Kidney (tissue), 14 donors: ENCODE data around the gene FAM193B. TPM values are rescaled to one million over a fixed set of nuclear protein-coding genes. Genes with fewer than 3 reads are reported as not detected.

Experiments
- DNase-seq, 5 donors: peaks; one replicate each; pipeline ENCODE4 v3.0.0-alpha.2; 2013 to 2020
- FAIRE-seq: peaks from 2 replicates; lab custom pipeline; 2012; peaks lifted over from hg19 to GRCh38; lab: Jason Lieb, UNC
- H3K27ac ChIP-seq, 2 donors: one replicate each; pipeline ENCODE4 v1.7.0; 2013; ENCODE audit warnings: low read depth in 2 of 2, low read length in 2 of 2, inconsistent platforms in 1 of 2
- H3K27me3 ChIP-seq: one replicate; pipeline ENCODE4 v1.7.1; 2013; ENCODE audit warnings: low read length, inconsistent platforms; ENCODE audit not compliant: control insufficient read depth, insufficient read depth
- H3K36me3 ChIP-seq, 3 donors: one replicate each; pipeline versions ENCODE4 v1.7.0 to v1.7.1; 2013; ENCODE audit warnings: low read length in 3 of 3, control low read depth in 1 of 3, inconsistent platforms in 1 of 3; ENCODE audit not compliant: insufficient read depth in 3 of 3, control insufficient read depth in 2 of 3
- H3K4me1 ChIP-seq, 3 donors: one replicate each; pipeline versions ENCODE4 v1.7.0 to v1.7.1; 2013; ENCODE audit warnings: low read length in 3 of 3, inconsistent platforms in 1 of 3, low read depth in 1 of 3; ENCODE audit not compliant: control insufficient read depth in 2 of 3, insufficient read depth in 2 of 3
- H3K4me3 ChIP-seq, 3 donors: one replicate each; pipeline versions ENCODE4 v1.7.0 to v1.8.1; 2013; ENCODE audit warnings: low read length in 3 of 3, control low read depth in 1 of 3, inconsistent platforms in 1 of 3
- H3K9ac ChIP-seq, 3 donors: one replicate each; pipeline versions ENCODE4 v1.7.0 to v1.7.1; 2013; ENCODE audit warnings: low read length in 3 of 3, control low read depth in 1 of 3, inconsistent platforms in 1 of 3
- H3K9me3 ChIP-seq, 3 donors: one replicate each; pipeline versions ENCODE4 v1.7.0 to v1.7.1; 2013; ENCODE audit warnings: low read length in 3 of 3, control low read depth in 1 of 3, inconsistent platforms in 1 of 3; ENCODE audit not compliant: control insufficient read depth in 2 of 3, insufficient read depth in 1 of 3
- intact Hi-C: fragments of 100-400 bp; cut with DNase I; formaldehyde crosslinking; loops from one replicate; pipeline ENCODE4 v1.11.1; 2022
- polyA plus RNA-seq: library from polyadenylated mRNA; stranded (reverse); fragments of 350-450 nt; fragmentation: Illumina TruSeq; extraction: RNeasy Lipid Tissue Mini Kit (QIAGEN cat#74804); gene quantifications from one replicate; pipeline ENCODE4 v1.2.3, GENCODE V29; 2014; ENCODE audit warnings: low read depth, low replicate concordance; ENCODE audit not compliant: insufficient read depth
- total RNA-seq: library from RNA; stranded (reverse); fragmentation: NEBNext Ultra II Directional; extraction: Animal tissue kit (Norgen Biotek cat#: 25700); gene quantifications from one replicate; pipeline ENCODE4 v1.2.1, GENCODE V29; 2021
- TF ChIP-seq, protein P1 (sequence below): IDR thresholded peaks from 3 replicates; pipeline ENCODE4 v1.5.1; 2012; ENCODE audit warnings: mild to moderate bottlenecking, moderate library complexity, borderline replicate concordance; ENCODE audit not compliant: insufficient read depth; ENCODE audit errors: extremely low read depth
- donor health status: control.
- donor health status: control.
- donor health status: control.
- donor health status: control.
- donor health status: control.
- donor health status: DM: yes; HTN: yes; CAD: no.
- donor health status: Normal renal cell carcinoma (clear cell type).

The FAM193B gene
- total and polyA plus RNA-seq, 2 donors from 2014 or later: 61.0 to 77.8 TPM

- peaks cover 2 to 58% (median 54%) of the 10 kb centered on the region in 3 donors for H3K36me3 ChIP-seq
- H3K27ac ChIP-seq: no peak overlapping the region
- intact Hi-C loops: no loop called here
- no peak overlapping the region for H3K9ac ChIP-seq
- FAIRE-seq: no peak
- H3K4me3 ChIP-seq: no peak overlapping the region
- H3K4me1 ChIP-seq: no peaks in the 10 kb centered on the region
- H3K9me3 ChIP-seq: no peaks in the 10 kb centered on the region
- TF ChIP-seq, protein P1, sequence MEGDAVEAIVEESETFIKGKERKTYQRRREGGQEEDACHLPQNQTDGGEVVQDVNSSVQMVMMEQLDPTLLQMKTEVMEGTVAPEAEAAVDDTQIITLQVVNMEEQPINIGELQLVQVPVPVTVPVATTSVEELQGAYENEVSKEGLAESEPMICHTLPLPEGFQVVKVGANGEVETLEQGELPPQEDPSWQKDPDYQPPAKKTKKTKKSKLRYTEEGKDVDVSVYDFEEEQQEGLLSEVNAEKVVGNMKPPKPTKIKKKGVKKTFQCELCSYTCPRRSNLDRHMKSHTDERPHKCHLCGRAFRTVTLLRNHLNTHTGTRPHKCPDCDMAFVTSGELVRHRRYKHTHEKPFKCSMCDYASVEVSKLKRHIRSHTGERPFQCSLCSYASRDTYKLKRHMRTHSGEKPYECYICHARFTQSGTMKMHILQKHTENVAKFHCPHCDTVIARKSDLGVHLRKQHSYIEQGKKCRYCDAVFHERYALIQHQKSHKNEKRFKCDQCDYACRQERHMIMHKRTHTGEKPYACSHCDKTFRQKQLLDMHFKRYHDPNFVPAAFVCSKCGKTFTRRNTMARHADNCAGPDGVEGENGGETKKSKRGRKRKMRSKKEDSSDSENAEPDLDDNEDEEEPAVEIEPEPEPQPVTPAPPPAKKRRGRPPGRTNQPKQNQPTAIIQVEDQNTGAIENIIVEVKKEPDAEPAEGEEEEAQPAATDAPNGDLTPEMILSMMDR: no peak
- no peak for DNase-seq
- no peaks in the 10 kb centered on the region for H3K27me3 ChIP-seq
Observed at GRCh38 chr5:177530638-177531037, 23.7 kb downstream of the FAM193B start.

DNA sequence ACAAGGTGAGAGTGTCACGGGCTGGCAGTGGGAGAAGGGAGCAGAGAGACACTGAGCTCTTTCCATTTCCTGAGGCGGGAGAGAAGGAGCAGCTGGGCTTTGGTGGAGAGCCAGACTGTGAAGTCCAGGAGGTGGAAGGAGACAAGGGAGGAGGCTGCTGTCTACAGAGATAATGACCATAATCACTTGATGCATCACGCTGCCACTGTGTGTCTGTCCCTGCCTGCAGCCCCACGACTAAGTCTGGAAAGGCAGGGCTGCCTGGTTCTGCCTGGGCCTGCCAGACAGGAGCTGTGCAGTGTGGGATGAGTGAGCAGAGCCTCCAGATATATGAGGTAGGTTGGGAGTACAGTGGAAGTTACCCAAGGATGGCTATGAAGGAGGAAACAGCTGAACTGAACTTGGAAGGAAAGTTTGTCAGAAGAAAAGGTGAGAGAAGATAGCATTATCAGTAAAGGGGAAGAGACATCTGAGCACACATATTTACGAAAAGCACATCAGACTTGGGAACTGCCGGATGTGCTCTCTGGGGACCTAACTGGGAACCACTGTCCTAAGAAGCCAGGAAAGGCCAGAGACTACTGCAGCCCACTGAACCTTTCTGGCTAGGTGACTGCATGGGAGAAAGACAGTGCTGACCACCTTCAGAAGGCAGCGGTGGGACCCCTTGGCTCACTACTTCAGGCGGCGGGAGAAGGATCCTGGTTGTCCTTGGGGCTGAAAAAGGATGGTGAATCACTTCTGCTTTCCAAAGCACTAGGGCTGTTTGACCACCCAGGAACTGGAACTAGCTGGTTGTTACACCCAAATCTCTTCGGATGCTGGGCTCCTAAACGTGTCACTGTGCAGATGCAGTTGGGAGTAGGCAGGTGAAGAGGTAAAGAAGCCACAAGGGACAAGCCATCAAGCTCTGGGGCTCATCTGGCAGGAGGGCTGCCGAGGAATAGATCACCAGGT is 24.8 kb downstream of the FAM193B start:
- intact Hi-C loops: no loop called here
- H3K9ac ChIP-seq: no peak overlapping the region
- no peak overlapping the region for H3K27ac ChIP-seq
- TF ChIP-seq, protein P1: no peak
- H3K36me3 ChIP-seq: peaks cover 2 to 61% (median 57%) of the 10 kb centered on the region in 3 donors
- H3K9me3 ChIP-seq: no peaks in the 10 kb centered on the region
- H3K4me3 ChIP-seq: no peak overlapping the region
- FAIRE-seq: no peak
- H3K27me3 ChIP-seq: no peaks in the 10 kb centered on the region
- DNase-seq: no peak
- no peaks in the 10 kb centered on the region for H3K4me1 ChIP-seq

GRCh38 chr5:177528631-177529030 is 25.7 kb downstream of the FAM193B start:
- Histone ChIP-seq H3K9ac (no peak overlapping the region), H3K27ac (no peak overlapping the region), H3K36me3 (peaks cover 2 to 61% (median 55%) of the 10 kb centered on the region in 3 donors), H3K4me1 (no peaks in the 10 kb centered on the region), H3K9me3 (no peaks in the 10 kb centered on the region), H3K27me3 (no peaks in the 10 kb centered on the region), H3K4me3 (no peak overlapping the region)
- no peak for FAIRE-seq
- no peak for DNase-seq
- intact Hi-C loops: no loop called here
- TF ChIP-seq, protein P1: no peak
